Calu3 (cell line): ENCODE measurements around the gene HGFAC. TPM values are rescaled to one million over a fixed set of nuclear protein-coding genes. Genes with fewer than 3 reads are reported as not detected.

Source experiments
- BruUV-seq: library from RNA; stranded (reverse); fragments of 400-500 nt; replicated peaks from 2 replicates; lab custom pipeline; 2021; lab: Mats Ljungman, UMichigan
- CTCF ChIA-PET: fragments of 300-600 bp; sonication (Branson Sonifier 250); formaldehyde crosslinking; loops from one replicate; lab custom pipeline; 2022; ENCODE audit warnings: antibody characterized with exemption; lab: Charles Lee
- DNase-seq: peaks from one replicate; pipeline ENCODE4 v3.0.0; 2022
- H3K27ac Mint-ChIP-seq: one replicate; pipeline ENCODE4 v1.8.0; 2022; ENCODE audit warnings: mixed read lengths; ENCODE audit not compliant: unreplicated experiment
- H3K27me3 Mint-ChIP-seq: one replicate; pipeline ENCODE4 v1.8.0; 2022; ENCODE audit warnings: mixed read lengths; ENCODE audit not compliant: unreplicated experiment
- H3K36me3 Mint-ChIP-seq: one replicate; pipeline ENCODE4 v1.8.0; 2022; ENCODE audit warnings: mild to moderate bottlenecking, moderate library complexity, mixed read lengths; ENCODE audit not compliant: insufficient read depth, unreplicated experiment
- H3K4me1 Mint-ChIP-seq: one replicate; pipeline ENCODE4 v1.8.0; 2022; ENCODE audit warnings: mild to moderate bottlenecking, low read depth, mixed read lengths; ENCODE audit not compliant: unreplicated experiment
- H3K4me3 Mint-ChIP-seq: one replicate; pipeline ENCODE4 v1.8.0; 2022; ENCODE audit warnings: mild to moderate bottlenecking, low read depth, moderate library complexity, mixed read lengths; ENCODE audit not compliant: unreplicated experiment
- H3K9me3 Mint-ChIP-seq: one replicate; pipeline ENCODE4 v1.8.0; 2022; ENCODE audit warnings: low read depth, mixed read lengths; ENCODE audit not compliant: unreplicated experiment
- CTCF ChIP-seq: fragments of 200-600 bp; IDR thresholded peaks from one replicate; pipeline ENCODE4 v1.8.0; 2022; ENCODE audit warnings: antibody characterized with exemption; ENCODE audit not compliant: unreplicated experiment
- intact Hi-C: fragments of 100-400 bp; cut with micrococcal nuclease; formaldehyde crosslinking; loops from one replicate; pipeline ENCODE4 v1.10.0; 2022; ENCODE audit not compliant: unreplicated experiment
- total RNA-seq: library from RNA; stranded (reverse); gene quantifications from 2 replicates; pipeline ENCODE4 v1.2.3, GENCODE V29; 2022

The HGFAC gene
- total RNA-seq, 1 experiment from 2014 or later = not detected

DNA sequence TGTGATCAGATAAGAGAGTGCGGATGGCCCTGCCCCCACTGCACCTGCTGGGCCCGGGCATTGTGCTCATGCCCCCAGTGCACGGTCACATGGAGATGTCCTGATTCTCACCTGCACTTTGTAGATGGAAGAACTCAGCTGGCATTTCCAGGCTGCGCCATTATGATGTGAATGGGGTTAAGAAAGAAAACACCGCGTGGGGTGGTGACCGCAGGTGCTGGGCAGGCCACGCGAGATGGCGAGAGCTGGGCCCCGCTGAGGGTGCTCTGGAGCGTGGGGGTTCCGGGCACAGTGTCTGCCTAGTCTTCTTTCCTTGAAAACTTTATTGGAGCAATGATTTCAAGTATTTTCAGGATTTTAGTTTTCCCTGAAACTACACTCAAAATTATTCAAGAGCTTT, 17.8 kb upstream of the HGFAC start:
- H3K4me3 Mint-ChIP-seq = no peak overlapping the region
- intact Hi-C loops = no loop called here
- no TSS peak for BruUV-seq
- CTCF ChIA-PET = no interaction called here
- H3K4me1 Mint-ChIP-seq = no peaks in the 10 kb centered on the region
- H3K9me3 Mint-ChIP-seq = no peaks in the 10 kb centered on the region
- no peaks in the 10 kb centered on the region for H3K36me3 Mint-ChIP-seq
- DNase-seq = no peak
- H3K27me3 Mint-ChIP-seq = no peaks in the 10 kb centered on the region
- H3K27ac Mint-ChIP-seq = no peak overlapping the region
- no peak for TF ChIP-seq CTCF

DNA sequence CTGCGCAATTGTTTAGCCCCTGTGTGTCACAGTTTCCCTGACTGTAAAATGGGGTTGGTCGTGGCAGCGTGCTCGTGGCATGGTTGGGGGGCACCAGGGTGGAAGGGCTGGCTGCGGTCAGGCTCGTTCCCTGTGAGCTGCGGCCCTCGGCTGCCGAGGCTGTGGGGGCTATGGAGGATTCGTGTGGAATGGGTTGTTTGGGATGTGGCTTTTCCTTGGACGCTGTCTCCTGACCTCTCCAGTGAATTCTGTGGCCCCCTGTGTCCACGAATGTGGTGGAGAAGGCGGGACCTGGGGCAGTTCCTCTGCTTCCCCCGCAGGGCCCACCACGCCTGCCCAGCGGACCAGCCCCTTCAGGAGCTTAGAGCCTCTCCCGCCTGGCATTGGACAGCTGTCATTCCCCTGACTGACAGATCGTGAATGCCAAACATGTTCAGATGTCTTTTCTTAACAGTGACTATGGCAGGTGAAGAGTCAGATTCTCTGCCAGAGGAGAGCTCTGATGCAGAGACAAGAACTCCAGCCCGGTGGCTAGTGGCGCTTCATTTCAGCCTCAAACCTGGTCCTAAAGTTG, 17.2 kb upstream of the HGFAC start:
- H3K27ac Mint-ChIP-seq = no peak overlapping the region
- CTCF ChIA-PET = no interaction called here
- no peaks in the 10 kb centered on the region for H3K9me3 Mint-ChIP-seq
- intact Hi-C loops = no loop called here
- TF ChIP-seq CTCF = no peak
- no TSS peak for BruUV-seq
- no peaks in the 10 kb centered on the region for H3K27me3 Mint-ChIP-seq
- no peak overlapping the region for H3K4me3 Mint-ChIP-seq
- H3K36me3 Mint-ChIP-seq = no peaks in the 10 kb centered on the region
- no peaks in the 10 kb centered on the region for H3K4me1 Mint-ChIP-seq
- no peak for DNase-seq

DNA sequence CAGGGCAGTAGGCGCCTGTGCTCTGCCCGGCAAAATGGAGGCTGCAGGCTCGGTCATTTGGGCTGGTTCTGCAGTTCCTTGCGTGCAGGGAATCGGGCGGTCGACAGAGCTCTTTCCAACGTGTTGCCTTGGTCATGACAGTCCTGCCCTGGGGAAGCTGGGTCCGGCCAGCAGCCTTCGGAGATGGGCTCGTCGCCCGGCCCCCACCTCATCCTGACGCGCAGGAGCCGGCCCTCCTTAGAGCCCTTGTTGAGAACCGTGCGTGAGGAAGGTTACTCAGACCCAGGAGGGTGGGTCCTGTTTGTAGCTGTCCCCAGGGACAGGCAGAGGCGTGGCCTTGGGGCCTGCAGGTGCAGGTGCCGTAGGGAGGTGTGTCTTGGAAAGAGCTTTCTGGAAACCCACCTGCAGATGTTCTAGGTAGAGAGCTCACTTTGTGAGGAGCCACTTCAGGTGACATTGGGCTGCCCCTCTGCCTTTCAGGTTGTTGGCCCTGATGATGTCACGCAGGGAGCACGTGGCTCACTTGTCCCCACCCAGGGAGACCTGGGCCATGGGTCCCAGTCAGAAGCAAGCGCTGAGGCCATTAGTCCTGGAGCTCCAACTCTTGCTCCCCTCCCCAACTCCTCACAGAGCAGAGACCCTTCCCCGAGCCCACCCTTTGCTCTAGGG, 15.2 kb upstream of the HGFAC start:
- no TSS peak for BruUV-seq

DNA sequence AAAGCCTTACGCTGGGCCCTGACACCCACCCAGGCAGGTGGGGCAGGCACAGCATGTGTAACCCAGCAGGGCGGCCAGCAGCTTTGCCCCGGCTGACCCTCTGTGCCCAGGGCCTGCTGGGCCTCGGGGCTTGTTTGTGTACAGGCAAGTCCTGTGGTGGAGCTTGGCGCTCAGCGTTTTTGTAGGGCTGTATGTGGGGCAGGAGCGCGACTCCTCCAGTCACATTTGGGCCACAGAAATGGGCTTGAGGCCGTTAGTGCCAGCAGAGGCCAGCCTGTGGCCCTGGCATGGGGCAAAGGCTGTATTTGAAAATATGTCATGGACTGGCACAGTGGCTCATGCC, 14.7 kb upstream of the HGFAC start:
- no TSS peak for BruUV-seq
- Mint-ChIP-seq H3K9me3 (no peaks in the 10 kb centered on the region), H3K27me3 (no peaks in the 10 kb centered on the region), H3K4me1 (no peaks in the 10 kb centered on the region), H3K27ac (no peak overlapping the region), H3K36me3 (no peaks in the 10 kb centered on the region), H3K4me3 (no peak overlapping the region)
- intact Hi-C loops = no loop called here
- CTCF ChIA-PET = no interaction called here
- DNase-seq = no peak
- no peak for TF ChIP-seq CTCF

More for the DNA sequence above, 15.2 kb upstream of the HGFAC start:
- no peak overlapping the region for H3K4me3 Mint-ChIP-seq
- no peaks in the 10 kb centered on the region for H3K36me3 Mint-ChIP-seq
- CTCF ChIA-PET = no interaction called here
- no peak overlapping the region for H3K27ac Mint-ChIP-seq
- intact Hi-C loops = no loop called here
- no peaks in the 10 kb centered on the region for H3K27me3 Mint-ChIP-seq
- DNase-seq = no peak
- H3K4me1 Mint-ChIP-seq = no peaks in the 10 kb centered on the region
- no peak for TF ChIP-seq CTCF
- H3K9me3 Mint-ChIP-seq = no peaks in the 10 kb centered on the region
